Neutrophil (primary cell): ENCODE results near the gene SLC5A1.
"Not testable (repeated sequence)": the region's sequence is repeated elsewhere in the genome, so short reads cannot be mapped to it uniquely, and the experiment has no call there.

Experiments used
- H3K27ac ChIP-seq: fragments of 200-600 bp; sonication (generic); 2 replicates; pipeline ENCODE4 v1.5.1; 2016; ENCODE audit warnings: mild to moderate bottlenecking, moderate library complexity
- H3K27me3 ChIP-seq: fragments of 200-600 bp; sonication (generic); 2 replicates; pipeline ENCODE4 v1.6.0; 2016; ENCODE audit warnings: mild to moderate bottlenecking
- H3K36me3 ChIP-seq: fragments of 200-600 bp; sonication (generic); 2 replicates; pipeline ENCODE4 v1.5.1; 2017
- H3K4me1 ChIP-seq, 2 experiments: fragments of 200-600 bp in 1 of 2; sonication (generic) in 1 of 2; 1 replicate in 1 of 2; 2 replicates in 1 of 2; pipeline versions ENCODE4 v1.5.1 to v1.6.1; 2013 to 2016; ENCODE audit warnings: low read depth in 1 of 2, low read length in 1 of 2, mild to moderate bottlenecking in 1 of 2, moderate library complexity in 1 of 2; ENCODE audit not compliant: control insufficient read depth in 1 of 2, insufficient read depth in 1 of 2
- H3K4me3 ChIP-seq, 2 experiments: fragments of 200-600 bp in 1 of 2; sonication (generic) in 1 of 2; 1 replicate in 1 of 2; 2 replicates in 1 of 2; pipeline ENCODE4 v1.5.1; 2013 to 2016; ENCODE audit warnings: low read depth in 1 of 2, low read length in 1 of 2, mild to moderate bottlenecking in 1 of 2, moderate library complexity in 1 of 2
- H3K9me3 ChIP-seq: fragments of 200-600 bp; sonication (generic); 2 replicates; pipeline ENCODE4 v1.5.1; 2016
- TF ChIP-seq, protein P1 (sequence below): fragments of 200-600 bp; sonication (generic); IDR thresholded peaks from 2 replicates; pipeline ENCODE4 v1.5.1; 2016; ENCODE audit warnings: antibody characterized with exemption

Gene SLC5A1

DNA sequence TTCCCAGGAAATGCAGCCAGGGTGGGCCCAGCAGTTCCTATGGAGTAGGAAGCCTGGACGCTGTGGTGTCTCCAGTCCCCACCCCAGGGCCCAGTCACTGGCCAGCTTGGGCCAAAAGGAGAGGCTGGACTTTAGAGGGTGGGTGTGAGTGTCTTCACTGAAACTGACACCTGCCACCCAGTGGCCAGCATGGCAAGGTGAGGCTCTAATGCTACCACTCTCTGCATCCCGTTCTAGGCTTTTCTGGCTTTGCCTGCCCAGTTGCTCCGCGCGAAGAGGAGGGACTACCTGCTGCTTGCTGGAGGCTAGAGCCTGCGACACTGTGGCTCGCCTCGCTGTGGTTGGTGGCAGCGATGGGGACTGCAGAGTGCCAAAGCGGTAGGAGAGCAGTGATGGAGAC is 80.6 kb downstream of the SLC5A1 start:
- Histone ChIP-seq H3K4me1 (no peaks in the 10 kb centered on the region), H3K9me3 (no peaks in the 10 kb centered on the region), H3K4me3 (no peak overlapping the region), H3K36me3 (no peaks in the 10 kb centered on the region), H3K27me3 (no peaks in the 10 kb centered on the region), H3K27ac (no peak overlapping the region)
- TF ChIP-seq, protein P1, sequence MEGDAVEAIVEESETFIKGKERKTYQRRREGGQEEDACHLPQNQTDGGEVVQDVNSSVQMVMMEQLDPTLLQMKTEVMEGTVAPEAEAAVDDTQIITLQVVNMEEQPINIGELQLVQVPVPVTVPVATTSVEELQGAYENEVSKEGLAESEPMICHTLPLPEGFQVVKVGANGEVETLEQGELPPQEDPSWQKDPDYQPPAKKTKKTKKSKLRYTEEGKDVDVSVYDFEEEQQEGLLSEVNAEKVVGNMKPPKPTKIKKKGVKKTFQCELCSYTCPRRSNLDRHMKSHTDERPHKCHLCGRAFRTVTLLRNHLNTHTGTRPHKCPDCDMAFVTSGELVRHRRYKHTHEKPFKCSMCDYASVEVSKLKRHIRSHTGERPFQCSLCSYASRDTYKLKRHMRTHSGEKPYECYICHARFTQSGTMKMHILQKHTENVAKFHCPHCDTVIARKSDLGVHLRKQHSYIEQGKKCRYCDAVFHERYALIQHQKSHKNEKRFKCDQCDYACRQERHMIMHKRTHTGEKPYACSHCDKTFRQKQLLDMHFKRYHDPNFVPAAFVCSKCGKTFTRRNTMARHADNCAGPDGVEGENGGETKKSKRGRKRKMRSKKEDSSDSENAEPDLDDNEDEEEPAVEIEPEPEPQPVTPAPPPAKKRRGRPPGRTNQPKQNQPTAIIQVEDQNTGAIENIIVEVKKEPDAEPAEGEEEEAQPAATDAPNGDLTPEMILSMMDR, result no peak

- Histone ChIP-seq H3K9me3 (no peaks in the 10 kb centered on the region), H3K27ac (no peak overlapping the region), H3K4me3 (no peak overlapping the region), H3K4me1 (no peaks in the 10 kb centered on the region), H3K36me3 (no peaks in the 10 kb centered on the region), H3K27me3 (no peaks in the 10 kb centered on the region)
- TF ChIP-seq, protein P1, result no peak
These were observed 84.8 kb downstream of the SLC5A1 start for GRCh38 chr22:32127904-32128303.

GRCh38 chr22:32130464-32130863 is 87.4 kb downstream of the SLC5A1 start:
- Histone ChIP-seq H3K27me3 (no peaks in the 10 kb centered on the region), H3K27ac (no peak overlapping the region), H3K4me1 (no peaks in the 10 kb centered on the region), H3K9me3 (no peaks in the 10 kb centered on the region), H3K36me3 (no peaks in the 10 kb centered on the region), H3K4me3 (no peak overlapping the region)
- TF ChIP-seq, protein P1, result no peak

DNA sequence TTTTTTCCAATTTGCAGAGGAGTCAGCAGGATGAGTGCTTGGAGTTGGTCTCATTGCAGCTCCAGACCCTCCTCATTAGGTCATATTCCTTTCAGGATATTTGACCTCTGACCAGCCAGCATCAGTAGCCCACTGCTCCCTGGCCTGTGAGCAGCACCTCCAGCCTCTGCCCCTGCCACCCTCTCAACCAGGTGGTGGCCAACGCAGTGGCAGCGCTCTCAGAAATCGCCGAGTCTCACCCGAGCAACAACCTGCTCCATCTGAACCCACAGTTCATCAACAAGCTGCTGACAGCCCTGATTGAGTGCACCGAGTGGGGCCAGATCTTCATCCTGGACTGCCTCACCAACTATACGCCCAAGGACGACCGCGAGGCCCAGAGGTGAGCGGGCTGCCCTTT is 89.1 kb downstream of the SLC5A1 start:
- Histone ChIP-seq H3K9me3 (no peaks in the 10 kb centered on the region), H3K4me3 (no peak overlapping the region), H3K4me1 (no peaks in the 10 kb centered on the region), H3K36me3 (no peaks in the 10 kb centered on the region), H3K27ac (no peak overlapping the region), H3K27me3 (no peaks in the 10 kb centered on the region)
- TF ChIP-seq, protein P1, result no peak

- H3K4me3 ChIP-seq, result no peak overlapping the region
- peaks cover 0 to 4% of the 10 kb centered on the region in 2 experiments for H3K4me1 ChIP-seq
- TF ChIP-seq, protein P1, result no peak
- H3K9me3 ChIP-seq, result no peaks in the 10 kb centered on the region
- H3K27ac ChIP-seq, result no peak overlapping the region
- H3K27me3 ChIP-seq, result no peaks in the 10 kb centered on the region
- no peaks in the 10 kb centered on the region for H3K36me3 ChIP-seq
These were observed 89.7 kb downstream of the SLC5A1 start for GRCh38 chr22:32132783-32133182.

GRCh38 chr22:32134796-32135195 is 91.7 kb downstream of the SLC5A1 start:
- peaks cover 6 to 15% of the 10 kb centered on the region in 2 experiments for H3K4me1 ChIP-seq
- not testable (repeated sequence) for H3K27ac ChIP-seq, H3K4me3 ChIP-seq, H3K27me3 ChIP-seq, H3K9me3 ChIP-seq, H3K36me3 ChIP-seq

DNA sequence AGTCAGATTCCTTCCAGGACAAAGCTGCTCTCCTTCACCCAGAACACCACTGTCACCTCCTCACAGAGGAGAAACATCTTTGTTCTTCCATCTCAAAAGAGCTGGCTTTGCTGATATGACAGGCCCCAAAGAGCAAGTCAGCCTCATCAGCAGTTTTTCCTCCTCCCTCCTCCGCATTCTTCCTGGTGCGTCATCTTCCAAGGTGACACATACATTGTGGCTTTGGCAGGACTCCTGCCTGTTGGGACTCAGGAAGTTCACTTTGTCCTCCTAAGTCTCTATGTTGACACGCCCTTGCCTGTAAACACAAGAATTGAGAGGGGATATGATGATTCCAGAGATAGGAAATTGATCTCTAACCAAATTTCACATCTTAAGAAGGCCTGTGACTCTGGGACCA is 92.9 kb downstream of the SLC5A1 start:
- not testable (repeated sequence) for H3K27ac ChIP-seq, H3K4me3 ChIP-seq, H3K27me3 ChIP-seq, H3K9me3 ChIP-seq, H3K36me3 ChIP-seq
- peaks cover 6 to 15% of the 10 kb centered on the region in 2 experiments for H3K4me1 ChIP-seq

- H3K9me3 ChIP-seq, H3K27me3 ChIP-seq, H3K4me3 ChIP-seq, H3K27ac ChIP-seq, H3K36me3 ChIP-seq: not testable (repeated sequence)
- peaks cover 6 to 15% of the 10 kb centered on the region in 2 experiments for H3K4me1 ChIP-seq
These were observed 93.8 kb downstream of the SLC5A1 start for GRCh38 chr22:32136881-32137280.

DNA sequence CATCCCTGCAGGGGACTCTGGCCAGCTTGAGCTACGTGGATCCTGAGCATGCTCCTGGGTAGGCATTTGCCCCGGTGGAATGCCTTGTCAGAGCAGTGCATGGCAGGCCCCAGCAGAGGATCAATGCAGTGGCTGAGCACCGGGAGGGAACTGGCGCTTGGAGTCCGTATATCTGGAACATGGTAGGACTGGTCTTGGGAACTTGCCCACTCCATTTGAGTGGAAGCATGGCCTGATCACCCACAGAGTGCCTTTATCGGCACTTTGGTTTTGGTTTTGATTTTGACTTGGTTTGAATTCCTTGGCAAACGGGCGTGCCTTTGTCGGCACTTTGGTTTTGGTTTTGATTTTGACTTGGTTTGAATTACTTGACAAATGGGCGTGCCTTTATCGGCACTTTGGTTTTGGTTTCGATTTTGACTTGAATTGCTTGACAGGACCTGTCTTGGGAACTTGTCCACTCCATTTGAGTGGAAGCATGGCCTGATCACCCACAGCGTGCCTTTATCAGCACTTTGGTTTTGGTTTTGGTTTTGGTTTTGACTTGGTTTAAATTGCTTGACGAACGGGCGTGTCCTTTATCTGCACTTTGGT is 94.8 kb downstream of the SLC5A1 start:
- not testable (repeated sequence) for H3K27me3 ChIP-seq, H3K9me3 ChIP-seq, H3K36me3 ChIP-seq
- Histone ChIP-seq H3K4me3 (peak overlapping the region in 1 of 2 experiments; percentile 53), H3K27ac (peak overlapping the region; percentile 48), H3K4me1 (peaks cover 6 to 15% of the 10 kb centered on the region in 2 experiments)
